Mesenteric fat pad (tissue), 1 donor: Measurements from ENCODE around the gene NPB. TPM values are rescaled to one million over a fixed set of nuclear protein-coding genes. Genes with fewer than 3 reads are reported as not detected.
A peak's percentile ranks its signal among the peaks of the same experiment; 100 is the strongest.
"Not testable (repeated sequence)": the region's sequence is repeated elsewhere in the genome, so short reads cannot be mapped to it uniquely, and the experiment has no call there.

Source experiments
- DNase-seq: peaks from one replicate; pipeline ENCODE4 v3.0.0-alpha.2; 2020; ENCODE audit warnings: low spot score
- total RNA-seq: library from RNA; stranded (reverse); fragmentation: NEBNext Ultra II Directional; extraction: Animal tissue kit (Norgen Biotek cat#: 25700); gene quantifications from one replicate; pipeline ENCODE4 v1.2.1, GENCODE V29; 2021
- donor health status: DM: yes; HTN: yes; CAD: no.

Gene NPB
- total RNA-seq, 1 donor from 2014 or later, result not detected

DNA sequence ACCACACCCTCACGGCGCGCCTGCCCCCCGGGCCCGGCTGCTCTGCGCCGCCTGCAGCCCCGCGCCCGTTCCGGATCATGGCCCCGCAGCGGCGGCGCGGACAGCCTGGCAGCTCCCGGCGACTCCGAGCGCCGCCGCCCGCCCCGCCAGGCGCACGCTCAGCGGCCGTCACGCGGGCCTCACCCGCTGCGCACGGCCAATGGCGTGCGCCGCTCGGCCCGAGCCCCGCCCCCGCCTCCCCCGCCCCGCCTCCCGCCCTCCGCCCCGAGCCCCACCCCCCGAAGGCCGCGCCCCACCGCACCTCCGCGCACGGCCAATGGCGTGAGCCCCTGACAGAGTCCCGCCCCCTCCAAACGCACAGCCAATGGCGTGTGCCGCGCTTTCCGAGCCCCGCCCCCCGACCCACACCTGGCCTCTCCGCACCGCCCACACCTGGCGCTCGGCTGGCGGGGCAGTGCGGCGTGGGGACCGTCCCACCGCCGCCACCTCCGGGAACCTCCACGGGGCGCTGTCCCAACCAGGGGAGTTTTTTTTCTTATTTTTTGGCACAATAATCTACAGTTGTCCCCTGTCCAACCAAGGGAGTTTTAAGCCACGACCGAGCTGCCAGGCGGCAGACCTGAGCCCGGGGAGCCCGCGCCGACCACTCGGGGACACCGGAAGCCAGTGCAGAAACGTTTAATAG is 9.4 kb downstream of the NPB start, which contains the start of gene PCYT2:
Gene PCYT2 (minus strand): TSS at position 123 of the 685 bp plus-strand sequence. CDS start 44 bp downstream, at position 79.
- DNase-seq, result peak; percentile 96

DNA sequence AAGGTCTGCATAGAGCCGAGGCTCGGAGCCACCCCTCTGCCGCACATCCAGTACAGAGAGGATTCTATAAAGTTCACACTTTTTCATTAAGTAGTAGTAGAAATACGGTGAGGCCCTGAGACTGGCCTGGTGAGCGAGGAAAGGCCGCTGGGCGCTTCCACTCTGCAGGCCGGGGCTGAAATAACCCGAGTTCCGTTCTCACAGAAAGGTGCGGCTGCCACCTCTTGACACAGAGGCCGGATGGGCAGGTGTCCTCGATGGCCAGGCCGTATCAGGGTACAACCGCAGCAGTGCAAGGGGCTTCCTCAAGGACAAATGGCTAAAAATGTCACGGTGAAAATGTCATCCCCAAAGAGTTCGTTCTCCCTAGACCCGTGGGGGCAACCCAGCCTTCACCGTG is 9.9 kb downstream of the NPB start:
- DNase-seq, result no peak

DNA sequence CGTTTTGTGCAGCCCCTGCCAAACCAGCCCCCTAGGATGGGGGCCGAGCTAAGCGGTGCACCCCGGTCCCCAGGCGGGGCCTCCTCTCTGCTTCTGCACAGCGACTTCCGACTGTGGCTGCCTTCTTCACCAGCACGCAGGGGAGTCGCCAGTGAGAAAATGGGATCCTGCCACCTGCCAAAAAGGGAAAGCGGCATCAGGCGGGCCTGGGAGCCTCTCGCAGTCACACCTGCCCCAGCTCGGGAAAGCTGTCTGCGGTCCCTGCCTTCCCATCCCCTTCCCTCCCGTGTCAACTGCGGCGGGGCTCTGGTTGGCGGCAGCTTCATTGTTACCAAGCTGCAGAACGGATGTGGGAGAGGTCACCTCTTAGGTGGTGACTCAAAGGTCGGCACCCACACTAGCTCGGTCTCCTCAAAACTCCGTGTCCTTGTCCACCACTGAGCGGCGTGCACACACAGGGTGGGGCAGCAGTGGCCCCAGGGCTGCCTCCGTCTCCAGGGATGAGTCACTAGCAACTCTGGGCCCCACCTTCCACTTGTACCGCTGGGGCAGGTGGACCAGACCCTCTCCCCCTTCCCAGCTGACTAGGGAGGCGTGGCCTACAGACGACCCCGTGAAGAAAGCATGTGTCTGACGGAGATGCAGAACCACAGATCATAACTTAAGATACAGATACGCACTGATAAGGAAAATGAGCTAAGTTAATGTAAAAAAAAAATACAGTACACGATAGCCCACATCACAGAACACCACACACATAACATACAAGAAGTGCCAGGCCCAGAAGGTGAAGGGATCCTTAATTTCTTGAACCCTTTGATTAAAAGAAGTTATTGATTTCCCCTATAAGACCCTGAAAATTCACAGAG is 10.6 kb downstream of the NPB start:
- DNase-seq, result no peak

DNA sequence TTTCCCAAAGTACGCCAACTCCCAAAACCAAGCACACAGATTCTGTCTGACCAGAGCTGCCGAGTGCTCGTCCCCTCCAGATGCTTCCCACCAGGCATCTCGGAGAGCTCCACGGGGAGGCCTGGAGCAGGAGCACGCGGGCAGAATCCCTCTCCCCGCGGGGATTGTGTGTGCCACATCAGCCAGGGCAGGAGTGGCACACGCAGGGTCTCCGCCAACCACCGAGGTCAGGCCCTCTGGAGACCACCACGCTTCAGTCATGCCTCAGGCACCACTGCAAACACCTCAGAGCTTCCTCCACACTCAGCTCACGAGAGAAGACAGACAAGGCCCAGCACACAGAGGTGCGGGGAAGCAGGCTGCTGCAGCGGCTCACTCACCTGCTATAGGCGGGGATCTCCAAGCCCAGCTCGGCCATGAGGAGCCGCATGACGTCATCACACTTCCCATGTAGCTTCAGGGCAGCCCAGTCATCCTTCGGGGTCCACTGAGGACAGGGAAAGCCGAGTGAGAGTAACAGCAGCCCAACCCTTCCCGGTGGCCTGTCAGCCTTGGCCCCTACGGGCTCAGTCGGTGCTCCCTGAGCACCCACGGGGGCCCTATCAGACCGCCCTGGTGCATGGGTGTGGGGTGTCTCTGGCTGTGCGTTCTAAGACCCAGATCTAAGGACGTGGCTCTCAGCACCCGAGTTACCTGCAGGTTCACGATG is 11.5 kb downstream of the NPB start:
- DNase-seq, result no peak

DNA sequence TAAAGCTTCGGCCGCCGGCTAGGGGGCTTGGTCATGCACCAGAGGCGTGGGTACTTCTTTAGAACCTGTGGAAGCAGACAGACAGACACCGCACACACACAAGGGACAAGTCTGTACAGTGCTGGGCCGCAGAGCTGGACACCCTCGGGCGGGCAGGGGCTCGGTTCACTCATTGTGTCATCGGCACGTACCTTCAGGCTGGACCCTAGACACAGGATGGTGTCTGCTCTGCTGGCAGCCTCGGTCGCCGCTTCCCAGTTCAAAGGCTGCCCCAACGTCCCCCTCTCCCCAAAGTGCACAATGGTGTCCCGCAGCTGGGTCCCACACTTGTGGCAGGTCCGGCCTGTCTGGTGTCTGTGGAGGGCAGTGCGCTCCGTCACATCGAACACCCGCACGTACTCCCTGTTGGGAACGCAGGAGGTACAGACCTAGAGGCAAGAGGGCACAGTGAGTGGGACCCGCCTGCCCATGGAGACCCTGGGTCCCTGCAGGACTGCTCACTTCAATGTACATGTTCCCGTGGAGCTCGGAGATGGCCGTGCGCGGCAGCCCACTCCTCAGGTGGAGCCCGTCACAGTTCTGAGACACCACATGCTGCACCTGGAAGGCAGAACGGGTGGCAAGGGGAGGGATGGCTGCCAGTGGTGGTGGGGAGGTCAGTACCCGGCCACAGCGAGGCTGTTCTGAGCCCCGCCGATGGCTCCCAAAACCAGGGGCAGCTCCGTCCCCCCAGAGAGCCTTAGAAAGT is 12.2 kb downstream of the NPB start:
- DNase-seq, result no peak

DNA sequence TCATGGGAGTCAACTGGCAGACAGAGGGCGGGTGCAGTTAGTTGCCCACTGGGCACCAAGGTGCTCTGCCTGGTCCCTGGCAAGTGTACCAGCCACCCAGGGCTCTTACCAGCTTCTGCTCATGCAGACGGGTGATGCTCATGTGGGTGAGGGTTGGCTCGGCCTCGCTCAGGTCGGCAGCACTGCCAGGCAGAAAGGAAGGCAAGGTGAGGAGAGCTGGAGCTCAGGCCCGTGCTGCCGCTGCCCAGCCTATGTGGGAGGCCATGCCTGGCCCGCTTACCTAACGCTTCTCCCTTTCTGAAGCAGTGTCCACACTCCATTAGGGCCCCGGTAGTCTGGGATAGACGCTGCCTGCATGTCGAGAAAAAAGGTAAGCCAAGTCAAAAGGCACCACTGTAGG is 13.3 kb downstream of the NPB start:
- DNase-seq, result no peak

DNA sequence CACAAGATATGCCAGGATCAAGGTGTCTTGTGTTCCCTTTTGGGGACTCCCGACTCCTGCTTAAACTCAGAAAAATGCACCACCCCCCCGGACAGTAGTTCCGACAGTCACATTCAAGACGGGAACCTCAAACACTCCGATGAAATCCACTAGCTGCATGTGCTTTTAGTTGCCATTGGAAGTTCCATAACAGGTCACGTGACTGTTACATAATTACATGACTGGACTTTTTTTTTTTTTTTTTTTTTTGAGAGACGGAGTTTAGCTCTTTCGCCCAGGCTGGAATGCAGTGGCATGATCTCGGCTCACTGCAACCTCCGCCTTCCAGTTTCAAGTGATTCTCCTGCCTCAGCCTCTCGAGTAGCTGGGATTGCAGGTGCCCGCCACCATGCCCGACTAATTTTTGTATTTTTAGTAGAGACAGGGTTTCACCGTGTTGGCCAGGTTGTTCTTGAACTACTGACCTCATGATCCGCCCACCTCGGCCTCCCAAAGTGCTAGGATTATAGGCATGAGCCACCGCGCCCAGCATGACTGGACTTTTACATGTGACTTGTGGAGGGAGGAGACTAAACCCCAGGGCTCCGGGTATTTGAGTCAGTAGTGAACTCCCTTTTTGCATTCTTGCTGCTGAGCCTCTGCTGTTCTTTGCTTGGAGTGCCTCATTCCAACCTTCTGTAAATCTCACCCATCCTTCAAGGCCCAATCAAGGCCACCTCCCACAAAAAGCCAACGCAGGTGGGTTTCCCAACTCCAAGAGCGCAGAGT is 14.4 kb downstream of the NPB start:
- no peak for DNase-seq

DNA sequence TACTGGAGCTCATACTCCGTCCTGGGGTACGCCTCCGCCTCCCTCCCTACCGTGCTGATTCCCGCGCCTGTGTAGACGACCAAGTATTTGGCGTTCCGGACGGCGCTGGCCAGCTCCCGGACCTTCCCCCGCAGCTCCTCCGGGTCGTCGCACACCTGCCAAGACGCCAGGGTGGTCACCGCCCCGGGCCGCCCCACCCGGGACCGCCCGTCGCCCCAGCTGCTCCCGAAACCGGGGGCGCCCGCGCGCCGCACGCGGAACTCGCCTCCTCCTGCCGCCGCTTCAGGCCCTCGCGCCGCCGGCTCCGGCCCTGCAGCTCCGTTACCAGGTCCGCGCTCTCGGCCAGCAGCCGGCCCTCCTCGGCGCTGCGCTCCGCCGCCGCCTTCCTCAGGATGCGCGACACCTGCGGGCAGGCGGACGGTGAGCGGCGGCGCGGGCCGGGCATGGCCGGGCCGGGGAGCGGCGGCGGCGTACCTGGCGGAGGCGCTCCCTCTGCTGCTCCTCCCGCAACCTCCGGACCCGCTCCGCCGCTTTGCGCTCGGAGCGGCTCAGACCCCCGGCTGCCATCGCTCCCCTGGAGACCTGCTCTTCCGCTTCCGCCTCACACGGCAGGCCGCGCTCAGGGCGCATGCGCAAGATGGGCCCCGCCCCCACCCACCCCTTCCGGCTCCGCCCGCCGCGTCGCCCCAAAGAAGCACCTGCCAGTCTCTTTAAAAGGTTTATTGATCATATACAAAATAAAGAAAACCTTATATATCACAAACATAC is 15.7 kb downstream of the NPB start, which contains the start of gene SIRT7:
Gene SIRT7 (minus strand): TSS at position 612 of the 768 bp plus-strand sequence. CDS start 45 bp downstream, at position 567.
- peak; percentile 95 for DNase-seq

DNA sequence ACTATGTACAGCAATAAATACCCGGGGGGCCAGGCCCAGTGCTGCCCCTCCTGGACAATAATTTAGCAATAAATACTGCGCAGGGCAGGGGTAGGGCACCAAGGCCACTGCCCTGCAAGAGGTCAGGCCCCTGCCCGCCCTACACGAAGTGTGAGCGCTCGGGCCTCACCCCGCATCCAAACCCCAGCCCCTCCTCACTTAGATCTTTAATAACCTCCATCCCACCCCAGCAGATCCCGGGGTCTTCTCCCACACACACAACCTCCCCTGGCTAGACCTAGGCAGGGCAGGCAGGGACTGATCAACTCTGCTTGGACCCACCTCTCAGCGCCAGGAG is 16.3 kb downstream of the NPB start:
- not testable (repeated sequence) for DNase-seq

DNA sequence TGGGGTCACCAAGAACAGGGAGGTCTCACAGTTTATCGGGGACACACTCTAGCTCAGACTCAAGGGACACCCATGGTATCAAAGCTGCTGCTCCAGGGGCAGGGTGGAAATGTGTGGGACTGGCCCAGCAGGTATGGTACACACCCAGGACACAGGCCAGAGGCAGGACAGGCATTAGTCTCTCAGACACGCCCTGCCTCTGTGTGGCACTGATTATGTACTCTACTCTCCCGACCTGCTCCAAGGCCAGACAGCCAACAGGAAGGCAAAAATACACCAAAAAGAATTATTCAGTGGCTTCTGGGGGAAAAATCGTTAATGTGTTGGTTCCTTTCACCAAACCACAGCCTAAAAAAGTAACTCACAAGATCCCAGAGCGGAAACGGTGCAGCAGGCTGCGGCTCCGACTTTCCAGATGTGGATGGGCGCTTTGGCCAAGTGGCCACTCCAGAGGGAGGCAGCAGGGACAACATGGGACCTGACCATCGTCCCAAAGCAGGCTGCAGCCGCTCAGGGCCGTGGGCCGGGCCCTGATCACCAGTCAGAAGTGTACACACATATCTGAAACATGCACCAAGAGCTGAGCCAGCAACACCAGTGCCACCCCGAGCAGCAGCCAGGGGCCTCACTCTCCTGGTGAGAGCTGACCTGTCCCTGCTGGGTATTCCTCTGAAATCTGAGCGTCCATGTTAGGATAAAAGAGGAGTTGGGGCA is 17.0 kb downstream of the NPB start:
- DNase-seq, result no peak

DNA sequence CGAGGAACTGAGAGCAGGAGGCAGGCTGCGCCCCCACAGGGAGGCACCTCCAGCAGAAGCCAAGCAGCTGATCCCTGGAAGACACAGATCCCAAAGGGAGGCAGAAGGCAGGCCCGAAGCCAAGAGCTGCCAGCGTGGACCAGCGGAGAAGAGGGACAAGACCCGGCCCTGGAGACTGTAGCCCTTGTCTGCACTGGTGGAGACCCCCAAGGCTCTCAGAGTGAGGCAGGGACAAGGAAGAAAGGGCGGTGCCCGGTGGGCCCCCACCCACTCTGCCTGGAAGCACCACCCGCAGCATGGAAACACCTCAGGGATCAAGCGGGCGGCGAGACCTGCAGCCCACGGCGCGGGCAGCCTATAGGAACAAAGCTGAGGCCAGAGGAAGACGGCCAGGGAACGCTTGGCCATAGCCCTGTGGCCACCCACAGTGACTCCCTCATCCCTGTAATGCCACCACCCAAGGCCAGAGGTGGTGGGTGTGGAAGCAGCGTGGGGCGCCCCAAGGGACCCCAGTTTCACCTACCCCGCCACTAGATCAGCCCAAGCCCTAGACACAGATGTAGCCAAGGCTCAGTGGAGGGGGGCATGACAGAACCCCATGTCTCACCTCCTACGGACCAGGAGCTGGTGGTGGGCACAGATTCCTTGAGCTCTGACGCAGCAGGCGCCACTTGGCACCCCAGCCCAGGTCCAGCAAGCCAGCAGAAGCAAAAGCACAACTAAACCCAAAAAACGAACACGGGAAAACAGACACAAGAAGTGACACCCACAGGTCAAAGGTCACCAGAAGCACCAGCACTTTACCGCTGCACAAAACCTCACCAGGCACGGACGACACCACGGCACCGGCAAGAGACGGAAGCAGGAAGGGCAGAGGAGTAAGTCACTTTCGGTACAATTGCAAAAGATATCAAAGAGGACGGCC is 18.8 kb downstream of the NPB start:
- DNase-seq, result no peak

DNA sequence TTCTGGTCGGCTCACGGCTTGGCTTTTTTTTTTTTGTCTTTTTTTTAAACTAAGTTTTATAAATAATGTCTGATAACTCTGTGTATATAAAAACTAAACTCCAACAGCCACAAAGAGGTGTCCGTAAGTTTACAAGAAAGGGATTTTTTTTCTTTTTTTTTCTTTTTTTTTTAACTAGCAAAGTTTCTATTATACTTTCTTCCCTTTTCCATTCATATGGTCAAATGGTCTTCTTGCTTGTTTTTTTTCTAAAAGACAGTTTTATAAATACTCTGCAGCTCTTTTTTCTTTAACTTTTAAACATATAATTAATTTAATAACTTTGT is 19.5 kb downstream of the NPB start:
- DNase-seq, result no peak

DNA sequence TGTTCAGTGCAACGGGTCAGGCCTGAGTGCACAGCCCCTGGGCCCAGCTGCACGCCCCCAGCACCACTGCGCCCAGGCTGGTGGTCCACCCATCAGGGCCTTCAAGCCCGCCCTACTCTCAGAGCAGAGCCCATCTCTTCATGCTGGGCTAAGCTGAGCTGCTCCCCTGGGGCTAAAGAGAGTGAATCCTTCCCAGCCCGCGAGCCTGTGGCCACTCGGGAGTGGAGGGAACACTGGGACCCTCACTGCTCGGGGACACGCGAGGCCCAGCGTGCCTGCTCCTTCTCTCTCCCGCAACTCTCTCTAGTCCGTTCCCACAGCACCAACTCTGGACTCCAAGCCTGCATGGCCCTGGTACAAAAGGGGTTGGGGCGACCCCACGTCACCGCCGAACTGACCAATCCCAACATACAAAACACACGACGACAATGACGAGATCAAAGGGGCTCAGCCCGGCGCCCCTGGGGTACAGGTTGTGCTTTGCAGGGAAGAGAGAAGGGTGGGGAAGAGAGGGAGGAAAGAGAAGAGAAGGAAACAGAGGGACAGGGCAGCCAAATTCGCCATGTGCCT is 20.0 kb downstream of the NPB start:
- no peak for DNase-seq

DNA sequence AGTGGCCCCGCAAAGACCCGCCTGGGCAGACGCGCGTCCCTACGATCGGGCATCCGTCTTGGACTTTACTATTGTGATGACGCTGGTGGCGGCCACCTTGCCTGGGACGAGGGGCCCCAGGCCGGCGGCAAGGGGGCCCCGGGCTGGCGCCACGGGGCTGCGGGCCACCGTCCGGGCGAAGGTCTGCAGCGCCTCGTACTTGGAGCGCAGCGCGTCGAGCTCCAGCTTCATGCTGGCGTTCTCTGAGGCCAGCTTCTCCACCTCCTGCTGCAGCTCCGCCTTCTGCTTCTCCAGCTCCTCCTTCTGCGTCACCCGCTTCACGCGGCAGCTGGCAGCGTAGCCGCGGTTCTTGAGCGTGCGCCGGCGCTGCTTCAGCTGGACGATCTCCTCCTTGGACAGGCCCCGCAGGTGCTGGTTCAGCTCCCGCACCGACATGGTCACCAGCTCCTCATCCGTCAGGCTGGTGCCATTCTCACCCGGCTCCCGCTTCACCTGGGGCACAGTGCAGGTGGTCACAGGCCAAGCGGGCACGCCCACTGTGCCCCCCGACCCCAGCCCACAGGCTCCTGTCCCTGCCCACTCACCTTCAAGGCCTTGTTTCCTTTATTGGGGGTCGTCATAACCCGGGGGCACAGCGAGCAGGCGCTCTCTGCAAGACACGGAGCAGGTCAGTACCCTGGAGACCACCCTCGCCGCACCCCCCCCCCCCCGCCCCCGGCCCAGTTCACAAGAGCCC is 20.7 kb downstream of the NPB start:
- DNase-seq, result no peak

DNA sequence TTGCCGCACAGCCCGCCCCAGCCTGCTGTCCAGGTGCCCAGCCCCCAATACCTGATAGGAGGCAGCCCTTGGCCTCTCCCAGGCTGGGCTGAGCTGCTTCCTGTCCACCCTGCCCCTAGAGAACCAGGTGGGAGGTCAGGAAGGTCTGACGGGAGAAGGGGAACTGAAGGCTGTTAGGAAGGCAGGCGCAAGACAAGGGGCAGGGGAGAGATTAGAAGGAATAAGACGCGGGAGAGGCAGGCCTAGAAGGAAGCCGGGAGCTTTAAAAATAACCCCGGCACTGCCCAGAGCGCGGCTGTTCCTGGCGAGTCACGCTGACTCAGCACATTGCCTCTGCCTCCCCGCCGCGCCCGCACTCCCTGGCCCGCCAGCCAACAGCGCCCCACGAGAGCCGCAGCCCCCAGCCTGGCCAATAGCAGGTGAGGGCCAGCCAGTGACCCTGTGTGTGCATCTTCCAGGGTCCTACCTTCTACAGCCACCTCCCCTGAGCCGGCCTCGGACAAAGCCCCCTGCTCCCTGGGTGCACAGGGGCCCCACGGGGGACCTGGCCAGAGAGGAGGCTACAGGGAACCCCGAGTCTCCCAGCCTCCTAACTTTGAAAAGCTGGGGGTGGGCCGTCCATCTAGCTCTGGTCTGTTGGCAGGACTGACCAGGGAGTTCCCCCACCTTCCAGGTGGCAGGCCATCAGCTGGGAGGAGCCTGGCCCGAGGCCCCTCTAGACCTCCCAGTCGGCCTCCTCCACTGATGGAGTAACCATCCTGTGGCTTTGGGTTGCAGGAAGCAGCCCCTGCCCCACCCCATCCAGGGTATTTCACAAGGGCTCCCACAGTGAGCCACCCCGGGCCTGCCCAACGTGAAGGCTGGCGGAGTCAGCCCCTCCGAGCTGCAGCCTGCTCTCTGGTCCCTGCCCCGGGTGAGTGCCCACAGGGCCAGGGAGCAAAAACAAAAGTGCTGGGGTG is 21.5 kb downstream of the NPB start:
- no peak for DNase-seq
